SK-N-SH treated with all-trans-retinoic acid at 6 μM for 48 hours (cell line): Measurements from ENCODE around the gene KIFAP3.

ENCODE experiments used
- ARNTL ChIP-seq: fragments of 450-650 bp; formaldehyde crosslinking; IDR thresholded peaks from 2 replicates; pipeline ENCODE4 v1.5.0; 2020; ENCODE audit warnings: low read depth, mild to moderate bottlenecking, moderate library complexity, borderline replicate concordance
- CREB5 ChIP-seq: fragments of 250-450 bp; sonication (Bioruptor Pico); IDR thresholded peaks from 2 replicates; pipeline ENCODE4 v1.5.1; 2020; ENCODE audit warnings: low read depth, mild to moderate bottlenecking, moderate library complexity
- ESRRG ChIP-seq: fragments of 250-450 bp; sonication (Bioruptor Pico); IDR thresholded peaks from 2 replicates; pipeline ENCODE4 v1.6.1; 2021; ENCODE audit warnings: mild to moderate bottlenecking
- RARB ChIP-seq: fragments of 250-450 bp; sonication (Bioruptor Pico); IDR thresholded peaks from 2 replicates; pipeline ENCODE4 v1.8.0; 2021; ENCODE audit warnings: mild to moderate bottlenecking, moderate library complexity
- ZNF70 ChIP-seq: fragments of 450-650 bp; formaldehyde crosslinking; IDR thresholded peaks from 2 replicates; pipeline ENCODE4 v1.5.0; 2020; ENCODE audit warnings: mild to moderate bottlenecking, moderate library complexity
- TF ChIP-seq, protein P1 (sequence below): fragments of 250-450 bp; sonication (Bioruptor Pico); IDR thresholded peaks from 2 replicates; pipeline ENCODE4 v1.8.0; 2020; ENCODE audit warnings: mild to moderate bottlenecking, moderate library complexity, borderline replicate concordance
- TF ChIP-seq, protein P2 (sequence below): fragments of 250-450 bp; sonication (Bioruptor Pico); IDR thresholded peaks from 2 replicates; pipeline ENCODE4 v1.5.0; 2020; ENCODE audit warnings: mild to moderate bottlenecking, moderate library complexity

DNA sequence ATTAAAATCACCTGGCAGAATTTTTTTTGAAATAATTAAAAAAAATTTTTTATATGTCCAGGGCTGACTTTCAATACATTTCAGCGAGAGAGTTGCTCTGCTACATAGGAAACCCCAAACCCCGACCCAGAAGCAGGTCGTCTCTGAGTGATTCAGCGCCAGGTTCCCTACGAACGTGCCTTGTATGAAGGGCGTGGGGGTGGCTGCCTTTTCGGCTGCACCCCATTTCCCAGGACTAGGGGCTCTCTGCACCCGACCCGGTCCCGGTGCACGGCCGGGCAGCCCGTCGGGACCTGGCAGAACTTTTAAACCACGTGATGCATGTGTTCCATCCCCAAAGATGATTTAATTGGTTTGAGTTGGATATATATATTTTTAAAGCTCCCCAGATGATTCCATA is 165.0 kb downstream of the KIFAP3 start:
- TF ChIP-seq ARNTL (no peak), RARB (CRISPR knock-in tag) (no peak), CREB5 (CRISPR knock-in tag) (no peak), ESRRG (CRISPR knock-in tag) (no peak), ZNF70 (CRISPR knock-in tag) (no peak)
- TF ChIP-seq, protein P1, sequence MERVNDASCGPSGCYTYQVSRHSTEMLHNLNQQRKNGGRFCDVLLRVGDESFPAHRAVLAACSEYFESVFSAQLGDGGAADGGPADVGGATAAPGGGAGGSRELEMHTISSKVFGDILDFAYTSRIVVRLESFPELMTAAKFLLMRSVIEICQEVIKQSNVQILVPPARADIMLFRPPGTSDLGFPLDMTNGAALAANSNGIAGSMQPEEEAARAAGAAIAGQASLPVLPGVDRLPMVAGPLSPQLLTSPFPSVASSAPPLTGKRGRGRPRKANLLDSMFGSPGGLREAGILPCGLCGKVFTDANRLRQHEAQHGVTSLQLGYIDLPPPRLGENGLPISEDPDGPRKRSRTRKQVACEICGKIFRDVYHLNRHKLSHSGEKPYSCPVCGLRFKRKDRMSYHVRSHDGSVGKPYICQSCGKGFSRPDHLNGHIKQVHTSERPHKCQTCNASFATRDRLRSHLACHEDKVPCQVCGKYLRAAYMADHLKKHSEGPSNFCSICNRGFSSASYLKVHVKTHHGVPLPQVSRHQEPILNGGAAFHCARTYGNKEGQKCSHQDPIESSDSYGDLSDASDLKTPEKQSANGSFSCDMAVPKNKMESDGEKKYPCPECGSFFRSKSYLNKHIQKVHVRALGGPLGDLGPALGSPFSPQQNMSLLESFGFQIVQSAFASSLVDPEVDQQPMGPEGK (CRISPR knock-in tag) = no peak
- TF ChIP-seq, protein P2, sequence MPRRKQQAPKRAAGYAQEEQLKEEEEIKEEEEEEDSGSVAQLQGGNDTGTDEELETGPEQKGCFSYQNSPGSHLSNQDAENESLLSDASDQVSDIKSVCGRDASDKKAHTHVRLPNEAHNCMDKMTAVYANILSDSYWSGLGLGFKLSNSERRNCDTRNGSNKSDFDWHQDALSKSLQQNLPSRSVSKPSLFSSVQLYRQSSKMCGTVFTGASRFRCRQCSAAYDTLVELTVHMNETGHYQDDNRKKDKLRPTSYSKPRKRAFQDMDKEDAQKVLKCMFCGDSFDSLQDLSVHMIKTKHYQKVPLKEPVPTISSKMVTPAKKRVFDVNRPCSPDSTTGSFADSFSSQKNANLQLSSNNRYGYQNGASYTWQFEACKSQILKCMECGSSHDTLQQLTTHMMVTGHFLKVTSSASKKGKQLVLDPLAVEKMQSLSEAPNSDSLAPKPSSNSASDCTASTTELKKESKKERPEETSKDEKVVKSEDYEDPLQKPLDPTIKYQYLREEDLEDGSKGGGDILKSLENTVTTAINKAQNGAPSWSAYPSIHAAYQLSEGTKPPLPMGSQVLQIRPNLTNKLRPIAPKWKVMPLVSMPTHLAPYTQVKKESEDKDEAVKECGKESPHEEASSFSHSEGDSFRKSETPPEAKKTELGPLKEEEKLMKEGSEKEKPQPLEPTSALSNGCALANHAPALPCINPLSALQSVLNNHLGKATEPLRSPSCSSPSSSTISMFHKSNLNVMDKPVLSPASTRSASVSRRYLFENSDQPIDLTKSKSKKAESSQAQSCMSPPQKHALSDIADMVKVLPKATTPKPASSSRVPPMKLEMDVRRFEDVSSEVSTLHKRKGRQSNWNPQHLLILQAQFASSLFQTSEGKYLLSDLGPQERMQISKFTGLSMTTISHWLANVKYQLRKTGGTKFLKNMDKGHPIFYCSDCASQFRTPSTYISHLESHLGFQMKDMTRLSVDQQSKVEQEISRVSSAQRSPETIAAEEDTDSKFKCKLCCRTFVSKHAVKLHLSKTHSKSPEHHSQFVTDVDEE (CRISPR knock-in tag) = no peak
